Measurements from ENCODE around the gene TYW1B.
"Not testable (repeated sequence)": the region's sequence is repeated elsewhere in the genome, so short reads cannot be mapped to it uniquely, and the experiment has no call there.

GRCh38 chr7:72604771-72605611 lies 223.0 kb downstream of the TYW1B start:
- TF ChIP-seq CTCF (IDR thresholded peaks at IDR 0.05; ENCODE audit: extremely low read depth in 1 of 2, insufficient read depth in 1 of 2, low read depth in 1 of 2, low read length in 2 of 2); POLR2A (IDR thresholded peaks at IDR 0.05; ENCODE audit: low read depth, low read length); POLR2AphosphoS5 (IDR thresholded peaks at IDR 0.05; ENCODE audit: insufficient read depth, low read depth, low read length); EZH2 (IDR thresholded peaks at IDR 0.05; ENCODE audit: borderline replicate concordance, low read depth, low read length, severe bottlenecking); JUN (IDR thresholded peaks at IDR 0.05; ENCODE audit: borderline replicate concordance, insufficient read depth, insufficient read length, low read depth); FOS (IDR thresholded peaks at IDR 0.05; ENCODE audit: borderline replicate concordance, insufficient read depth, low read length); MAX (IDR thresholded peaks at IDR 0.05; ENCODE audit: insufficient read depth, insufficient read length); MYC (IDR thresholded peaks at IDR 0.05; ENCODE audit: low read depth, low read length); GATA2 (IDR thresholded peaks at IDR 0.05; ENCODE audit: insufficient read depth, insufficient read length, low read depth, low read length): not testable (repeated sequence)
